CD4-positive, alpha-beta T cell (primary cell): ENCODE results near the gene KPNA6. TPM values are rescaled to one million over a fixed set of nuclear protein-coding genes. Genes with fewer than 3 reads are reported as not detected.
A peak's percentile ranks its signal among the peaks of the same experiment; 100 is the strongest.

ENCODE experiments used
- ATAC-seq: fragments of 200-7000 bp; cut with Tn5 transposase; one replicate; pipeline ENCODE4 v1.10.0; 2022; ENCODE audit warnings: mild to moderate bottlenecking; ENCODE audit not compliant: poor library complexity
- CTCF ChIA-PET: fragments of 350-600 bp; sonication (Branson Sonifier 250); formaldehyde crosslinking; loops from one replicate; lab custom pipeline; 2021; ENCODE audit warnings: antibody characterized with exemption, inconsistent platforms; lab: Charles Lee
- POLR2A ChIA-PET: fragments of 350-600 bp; sonication (Branson Sonifier 250); formaldehyde crosslinking; loops from one replicate; lab custom pipeline; 2021; ENCODE audit warnings: antibody characterized with exemption, inconsistent platforms; lab: Charles Lee
- DNase-seq, 14 experiments: peaks; one replicate each; pipeline ENCODE4 v3.0.0-alpha.2; 2013 to 2020; ENCODE audit warnings: mixed read lengths in 2 of 14
- H3K27ac ChIP-seq, 2 donors: one replicate each; pipeline versions ENCODE4 v1.5.1 to v1.7.0; 2013; ENCODE audit warnings: low read length in 2 of 2, low read depth in 1 of 2, mild to moderate bottlenecking in 1 of 2
- H3K27me3 ChIP-seq, 2 experiments: 1 replicate in 1 of 2; 2 replicates in 1 of 2; pipeline versions ENCODE4 v1.6.1 to v1.7.0; 2013; ENCODE audit warnings: low read length in 2 of 2, control low read depth in 1 of 2, mild to moderate bottlenecking in 1 of 2, moderate library complexity in 1 of 2; ENCODE audit not compliant: insufficient read depth in 2 of 2, control insufficient read depth in 1 of 2
- H3K36me3 ChIP-seq: one replicate; pipeline ENCODE4 v1.6.1; 2013; ENCODE audit warnings: low read length, control low read depth; ENCODE audit not compliant: insufficient read depth
- H3K4me1 ChIP-seq: one replicate; pipeline ENCODE4 v1.6.1; 2013; ENCODE audit warnings: low read length, control low read depth; ENCODE audit not compliant: insufficient read depth
- H3K4me3 ChIP-seq: one replicate; pipeline ENCODE4 v1.5.1; 2013; ENCODE audit warnings: mild to moderate bottlenecking, low read length, moderate library complexity
- H3K9me3 ChIP-seq, 2 experiments: 1 replicate in 1 of 2; 2 replicates in 1 of 2; pipeline versions ENCODE4 v1.6.1 to v1.7.0; 2013; ENCODE audit warnings: low read length in 2 of 2, mild to moderate bottlenecking in 2 of 2, control low read depth in 1 of 2, moderate library complexity in 1 of 2; ENCODE audit not compliant: control insufficient read depth in 1 of 2, insufficient read depth in 1 of 2
- H3K27ac Mint-ChIP-seq: one replicate; pipeline ENCODE4 v1.8.0; 2020; ENCODE audit warnings: mixed read lengths
- H3K27me3 Mint-ChIP-seq: one replicate; pipeline ENCODE4 v1.8.0; 2021; ENCODE audit warnings: mixed read lengths
- H3K36me3 Mint-ChIP-seq: one replicate; pipeline ENCODE4 v1.8.0; 2021; ENCODE audit warnings: low read depth, mixed read lengths
- H3K4me1 Mint-ChIP-seq: one replicate; pipeline ENCODE4 v1.8.0; 2021; ENCODE audit warnings: low read depth, mixed read lengths
- H3K4me3 Mint-ChIP-seq: one replicate; pipeline ENCODE4 v1.8.0; 2020; ENCODE audit warnings: mild to moderate bottlenecking, mixed read lengths
- H3K9me3 Mint-ChIP-seq: one replicate; pipeline ENCODE4 v1.8.0; 2020; ENCODE audit warnings: mixed read lengths
- CTCF ChIP-seq: fragments of 200-600 bp; IDR thresholded peaks from one replicate; pipeline ENCODE4 v1.8.0; 2022; ENCODE audit warnings: antibody characterized with exemption, mild to moderate bottlenecking
- intact Hi-C, 2 experiments: fragments of 100-400 bp; cut with DNase I in 1 of 2; cut with micrococcal nuclease in 1 of 2; formaldehyde crosslinking; loops; one replicate each; pipeline versions ENCODE4 v1.15.1 to v1.9.0; 2023 to 2025; cut with DNase I, micrococcal nuclease
- total RNA-seq, 174 experiments: library from RNA in 2 of 174; stranded (reverse) in 2 of 174; gene quantifications; one replicate each; pipeline ENCODE4 v1.2.3 and lab custom pipeline; 2021 to 2026

Gene KPNA6
- total RNA-seq, 2 experiments from 2014 or later = 47.1 to 47.8 TPM

- Mint-ChIP-seq H3K36me3 (peaks cover 94% of the 10 kb centered on the region), H3K27me3 (no peaks in the 10 kb centered on the region), H3K9me3 (no peaks in the 10 kb centered on the region), H3K4me1 (peaks cover 31% of the 10 kb centered on the region), H3K27ac (no peak overlapping the region), H3K4me3 (no peak overlapping the region)
- H3K36me3 ChIP-seq = peaks cover 96% of the 10 kb centered on the region
- H3K4me3 ChIP-seq = no peak overlapping the region
- H3K4me1 ChIP-seq = peaks cover 30% of the 10 kb centered on the region
- no peak for ATAC-seq
- CTCF ChIA-PET = no interaction called here
- no peaks in the 10 kb centered on the region for H3K9me3 ChIP-seq
- no peak for TF ChIP-seq CTCF
- no peak overlapping the region for H3K27ac ChIP-seq
- DNase-seq = peak in 1 of 14 experiments; percentile 8
- H3K27me3 ChIP-seq = no peaks in the 10 kb centered on the region
- intact Hi-C loops = no loop called here
- POLR2A ChIA-PET = interaction anchor here (0.6 to 1.1 kb wide), 5 partner anchors 10 to 203 kb away, joined by 3 read pairs; no protein-coding TSS in a partner anchor
Measured at GRCh38 chr1:32192220-32192948, 84.5 kb downstream of the KPNA6 start.

- Mint-ChIP-seq H3K4me3 (no peak overlapping the region), H3K27ac (no peak overlapping the region), H3K27me3 (no peaks in the 10 kb centered on the region), H3K9me3 (no peaks in the 10 kb centered on the region), H3K36me3 (peaks cover 71% of the 10 kb centered on the region), H3K4me1 (peaks cover 44% of the 10 kb centered on the region)
- H3K36me3 ChIP-seq = peaks cover 78% of the 10 kb centered on the region
- ChIA-PET CTCF (no interaction called here), POLR2A (interaction anchor here (1.3 to 3.9 kb wide), 3 partner anchors 11 to 97 kb away, joined by 3 to 10 read pairs (median 3); partner anchors contain the start of genes DCDC2B, HDAC1 and IQCC)
- no peak for TF ChIP-seq CTCF
- no peaks in the 10 kb centered on the region for H3K9me3 ChIP-seq
- no peak overlapping the region for H3K4me3 ChIP-seq
- intact Hi-C loops = no loop called here
- H3K27ac ChIP-seq = no peak overlapping the region
- peaks cover 44% of the 10 kb centered on the region for H3K4me1 ChIP-seq
- no peaks in the 10 kb centered on the region for H3K27me3 ChIP-seq
- DNase-seq (no peak), ATAC-seq (no peak)
Measured at GRCh38 chr1:32194984-32195383, 87.1 kb downstream of the KPNA6 start.

GRCh38 chr1:32195531-32195930, 87.7 kb downstream of the KPNA6 start:
- intact Hi-C loops = no loop called here
- no peak for ATAC-seq
- POLR2A ChIA-PET = interaction anchor here (0.8 to 3.9 kb wide), 6 partner anchors 10 to 171 kb away, joined by 3 to 17 read pairs (median 4); partner anchors contain the start of genes DCDC2B, HDAC1, IQCC and MARCKSL1

More at GRCh38 chr1:32195531-32195930, 87.7 kb downstream of the KPNA6 start:
- Mint-ChIP-seq H3K9me3 (no peaks in the 10 kb centered on the region), H3K4me1 (peaks cover 49% of the 10 kb centered on the region), H3K36me3 (peaks cover 70% of the 10 kb centered on the region), H3K27ac (no peak overlapping the region), H3K4me3 (no peak overlapping the region), H3K27me3 (no peaks in the 10 kb centered on the region)
- Histone ChIP-seq H3K9me3 (no peaks in the 10 kb centered on the region), H3K36me3 (peaks cover 73% of the 10 kb centered on the region), H3K4me1 (peaks cover 49% of the 10 kb centered on the region), H3K27me3 (no peaks in the 10 kb centered on the region), H3K4me3 (no peak overlapping the region), H3K27ac (no peak overlapping the region)
- TF ChIP-seq CTCF = no peak
- CTCF ChIA-PET = no interaction called here
- DNase-seq = no peak
